CD4-positive, alpha-beta T cell treated with Interleukin-21 for 1 hour (primary cell): ENCODE data around the gene RERE.
"Not testable (repeated sequence)": the region's sequence is repeated elsewhere in the genome, so short reads cannot be mapped to it uniquely, and the experiment has no call there.

Experiments
- DNase-seq: peaks from one replicate; pipeline ENCODE4 v3.0.0-alpha.2; 2020

RERE gene

DNA sequence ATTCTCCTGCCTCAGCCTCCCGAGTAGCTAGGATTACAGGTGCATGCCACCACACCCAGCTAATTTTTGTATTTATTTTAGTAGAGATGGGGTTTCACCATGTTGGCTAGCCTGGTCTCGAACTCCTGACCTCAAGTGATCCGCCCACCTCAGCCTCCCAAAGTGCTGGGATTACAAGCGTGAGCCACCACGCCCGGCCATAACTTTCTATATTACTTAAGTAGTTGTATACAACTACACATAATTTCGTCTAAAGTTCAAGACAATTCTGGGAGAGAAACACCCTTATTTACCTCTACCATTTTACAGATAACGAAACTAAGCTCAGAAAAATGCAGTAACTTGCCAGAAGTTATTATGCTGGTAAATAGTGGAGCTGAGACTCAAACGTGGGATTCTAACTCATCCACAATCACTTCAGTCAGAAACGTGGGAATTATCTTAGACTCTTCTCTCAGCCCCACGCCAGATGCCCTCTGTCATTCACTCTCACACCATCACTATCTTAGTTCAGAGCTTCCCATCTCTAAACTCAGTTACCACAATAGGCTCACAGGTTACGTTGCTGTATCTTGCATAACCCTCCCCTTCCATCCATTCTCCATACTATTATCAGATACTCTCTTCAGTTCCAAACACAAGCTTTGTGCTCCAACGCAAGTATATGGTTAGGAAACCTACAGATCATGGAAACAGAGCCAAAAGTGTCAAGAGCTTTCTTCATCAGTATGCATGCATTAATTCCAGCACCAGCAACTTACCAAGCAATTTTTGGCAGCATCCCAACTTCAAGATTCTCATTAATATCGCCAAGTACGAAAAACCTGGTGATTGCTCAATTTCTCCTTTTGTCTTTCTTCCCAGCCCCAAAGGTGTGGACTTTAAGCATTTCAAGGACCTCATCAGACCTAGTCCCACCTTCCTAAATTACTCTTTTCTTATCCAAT, 69.3 kb downstream of the RERE start:
- no peak for DNase-seq

DNA sequence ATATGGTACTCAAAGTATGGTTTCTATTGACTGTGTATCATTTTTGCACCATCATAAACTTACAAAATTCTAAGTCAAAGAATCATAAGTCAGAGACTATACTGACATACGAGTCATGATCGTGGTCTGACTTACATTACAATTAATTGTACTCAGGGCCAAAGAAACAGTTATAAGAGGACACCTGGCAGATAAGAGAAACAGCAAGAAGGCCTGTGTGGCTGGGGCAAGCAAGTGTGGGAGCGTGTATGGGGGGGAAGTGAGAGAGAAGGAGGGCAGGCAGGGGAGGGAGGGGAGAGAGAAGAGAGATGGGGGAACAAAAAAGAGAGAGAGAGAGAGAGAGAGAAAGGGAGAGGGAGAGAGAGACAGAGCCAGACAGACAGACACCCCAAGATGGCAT, 70.9 kb downstream of the RERE start:
- DNase-seq, result no peak

DNA sequence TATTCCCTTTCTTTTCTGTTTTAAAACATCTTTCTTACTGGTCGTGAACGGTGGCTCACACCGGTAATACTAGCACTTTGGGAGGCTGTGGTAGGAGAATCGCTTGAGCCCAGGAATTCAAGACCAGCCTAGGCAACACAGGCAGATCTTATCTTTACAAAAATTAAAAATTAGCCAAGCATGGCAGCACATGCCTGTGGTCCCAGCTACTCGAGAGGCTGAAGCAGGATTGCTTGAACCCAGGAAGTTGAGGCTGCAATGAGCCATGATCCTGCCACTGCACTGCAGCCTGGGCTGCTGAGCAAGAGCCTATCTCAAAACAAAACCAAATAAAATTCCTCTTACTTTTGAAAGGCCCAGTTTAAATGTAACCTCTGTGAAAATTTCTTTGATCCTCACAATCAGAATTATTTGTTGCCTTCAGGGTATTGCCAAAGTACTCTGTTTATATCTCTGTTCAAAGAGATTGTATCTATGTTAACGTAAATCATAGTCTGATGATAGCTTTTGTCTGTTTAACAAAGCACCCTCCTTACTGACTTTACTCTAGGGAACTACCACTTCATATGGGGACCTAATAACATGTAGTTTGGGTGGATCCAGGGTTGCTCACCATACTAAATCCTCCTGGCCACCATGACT, 71.6 kb downstream of the RERE start:
- no peak for DNase-seq

DNA sequence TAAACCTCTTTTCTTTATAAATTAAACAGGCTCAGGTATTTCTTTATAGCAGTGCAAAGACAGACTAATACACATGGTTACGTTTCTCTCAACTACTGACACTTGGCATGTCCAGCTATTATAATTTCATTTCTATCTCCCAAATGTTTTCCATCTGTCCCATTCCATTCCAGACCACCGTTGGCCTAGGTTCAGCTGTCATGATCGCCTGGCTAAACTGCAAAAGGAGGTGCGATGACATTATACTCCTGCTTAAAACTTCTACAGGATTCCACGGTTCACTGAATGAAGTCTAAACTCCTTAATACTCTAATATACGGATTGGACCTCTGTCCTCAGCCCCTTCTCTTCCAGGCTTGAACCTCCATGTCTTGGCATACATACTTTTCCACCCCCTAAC, 72.1 kb downstream of the RERE start:
- no peak for DNase-seq

DNA sequence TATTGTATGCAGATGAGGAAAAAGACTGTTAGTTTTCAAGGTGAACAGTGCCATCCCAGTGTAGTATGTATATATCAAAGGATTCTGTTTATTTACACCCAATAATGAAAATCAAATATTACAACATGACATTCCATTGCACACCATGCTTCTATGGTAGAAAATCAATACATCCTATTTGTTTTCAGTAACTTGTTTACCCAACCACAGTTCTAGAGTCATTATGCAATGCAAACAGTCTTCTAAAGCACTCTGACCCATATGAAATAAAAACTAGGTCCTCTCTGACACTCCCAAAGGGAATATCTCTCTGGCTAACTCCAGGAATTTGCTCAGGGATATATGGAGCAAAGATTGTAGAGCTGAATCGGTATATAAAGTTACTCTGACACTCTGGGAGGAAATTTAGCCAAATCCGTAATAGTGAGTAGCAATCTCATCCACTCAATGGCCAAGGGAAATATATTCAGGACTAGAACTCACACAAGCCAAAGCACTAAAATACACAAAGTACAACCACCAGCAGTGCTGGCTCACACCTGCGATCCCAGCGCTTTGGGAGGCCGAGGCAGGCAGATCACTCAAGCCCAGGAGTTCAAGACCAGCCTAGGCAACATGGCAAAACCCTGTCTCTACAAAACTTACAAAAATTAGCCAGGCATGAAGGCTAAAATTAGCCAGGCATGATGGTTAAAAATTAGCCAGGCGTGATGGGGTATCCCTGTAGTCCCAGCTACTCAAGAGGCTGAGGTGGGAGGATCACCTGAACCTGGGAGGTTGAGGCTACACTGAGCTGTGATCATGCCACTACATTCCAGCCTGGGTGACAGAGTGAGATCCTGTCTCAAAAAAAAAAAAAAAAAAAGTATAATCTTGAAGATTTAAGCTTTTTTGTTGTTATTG, 75.2 kb downstream of the RERE start:
- DNase-seq, result no peak

DNA sequence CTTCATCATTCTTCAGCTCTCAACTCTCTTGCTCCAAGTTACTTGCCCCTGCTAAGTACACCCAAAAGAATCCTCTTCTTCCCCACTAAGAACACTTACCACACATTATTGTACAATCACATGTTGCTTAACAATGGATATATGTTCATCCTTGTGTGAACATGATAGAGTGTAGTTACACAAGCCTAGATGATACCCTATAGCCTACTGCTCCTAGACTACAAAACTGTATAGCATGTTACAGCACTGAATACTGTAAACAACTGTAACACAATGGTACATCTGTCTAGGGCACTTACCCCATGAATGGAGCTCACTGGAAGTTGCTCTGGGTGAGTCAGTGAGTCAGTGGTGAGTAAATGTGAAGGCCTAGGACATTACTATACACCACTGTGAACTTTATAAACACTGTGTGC, 77.4 kb downstream of the RERE start:
- DNase-seq, result no peak

DNA sequence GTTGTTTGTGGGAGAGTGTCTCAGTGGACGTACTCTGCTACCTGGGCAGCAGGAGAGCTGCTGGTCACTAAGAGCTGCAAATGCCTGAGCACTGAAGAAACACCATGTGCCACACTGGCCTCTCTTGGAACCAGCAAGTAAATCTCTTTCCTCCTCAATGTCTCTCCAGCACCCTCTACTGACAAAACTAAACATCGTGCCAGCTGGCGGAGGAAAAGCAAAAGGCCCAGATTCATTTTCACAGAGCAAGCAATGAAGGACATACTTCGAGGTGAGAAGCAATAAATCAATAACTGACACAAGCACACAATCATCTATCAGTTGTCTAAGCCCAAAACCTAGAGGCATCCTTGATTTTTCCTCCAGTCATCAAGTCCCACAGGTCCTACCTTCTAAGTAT, 78.1 kb downstream of the RERE start:
- DNase-seq, result no peak

DNA sequence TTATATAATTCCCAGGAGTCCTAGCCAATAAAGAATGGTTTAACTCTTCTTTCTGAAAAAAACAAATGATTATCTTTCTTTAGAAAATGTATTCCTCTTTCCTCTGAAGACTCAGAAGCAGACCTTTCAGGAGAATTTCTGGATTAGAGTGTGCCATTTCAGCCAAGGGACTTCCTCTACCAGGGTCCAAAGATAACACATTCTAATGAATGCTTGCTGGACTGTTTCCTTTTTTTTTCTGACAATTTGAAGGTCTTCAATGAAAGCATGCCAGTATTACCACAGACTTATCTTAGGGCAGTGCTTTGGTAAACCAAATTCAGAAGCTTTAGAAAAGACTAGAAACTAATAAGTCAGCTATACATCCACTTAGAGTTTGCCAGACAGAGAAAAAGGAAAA, 80.5 kb downstream of the RERE start:
- no peak for DNase-seq

DNA sequence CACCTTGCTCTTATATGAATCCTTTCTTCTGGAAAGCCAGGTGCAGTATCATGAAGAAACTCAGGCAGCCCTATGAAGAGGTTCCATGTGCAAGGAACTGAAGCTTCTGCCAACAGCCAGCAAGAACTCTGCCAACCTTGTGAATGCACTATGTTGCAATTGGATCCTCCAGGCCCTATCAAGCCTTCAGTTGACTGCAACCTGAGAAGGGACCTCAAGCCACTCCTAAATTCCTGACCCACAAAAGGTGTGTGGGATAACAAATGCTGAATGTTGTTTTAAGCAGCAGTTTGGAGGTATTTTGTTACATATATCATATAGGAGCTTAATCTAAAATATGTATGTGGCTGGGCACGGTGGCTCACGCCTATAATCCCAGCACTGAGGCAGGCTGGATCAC, 84.0 kb downstream of the RERE start:
- no peak for DNase-seq

DNA sequence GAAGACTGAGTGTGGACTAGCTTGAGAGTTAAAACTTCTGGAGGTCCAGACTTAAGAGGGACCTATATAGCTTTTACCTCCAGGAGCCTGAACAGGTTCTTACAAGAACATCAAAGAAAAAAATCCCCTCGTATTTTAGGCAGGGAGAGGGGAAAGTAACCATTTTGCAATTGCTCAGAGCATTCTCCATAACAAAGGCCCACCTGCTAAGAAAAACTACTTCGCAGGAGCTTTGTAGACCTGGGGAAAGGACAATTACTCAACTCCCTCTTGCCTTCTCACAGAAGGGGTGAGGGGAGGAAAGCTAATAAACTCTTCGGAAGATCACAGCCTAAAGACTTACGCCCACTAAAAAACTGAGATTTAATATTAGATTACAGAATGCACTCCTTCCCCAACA, 86.3 kb downstream of the RERE start:
- no peak for DNase-seq

DNA sequence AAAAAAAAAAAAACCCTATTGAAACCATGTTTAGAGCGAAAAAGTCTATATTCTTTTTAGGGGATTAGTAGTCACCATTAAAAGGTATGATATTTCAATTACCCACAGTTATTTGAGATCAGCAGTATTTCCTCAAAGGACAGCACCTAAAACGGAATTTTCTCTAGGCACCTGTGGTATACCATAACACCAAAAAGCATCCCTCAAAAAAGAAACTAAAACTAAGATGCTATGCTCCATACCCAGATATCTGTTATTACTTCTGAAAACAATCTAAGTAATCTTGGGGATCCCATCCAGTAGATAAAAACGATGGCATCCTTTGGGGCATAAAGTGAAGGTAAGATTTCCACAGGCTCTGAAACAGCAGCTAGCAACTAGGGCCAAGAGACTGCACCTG, 89.0 kb downstream of the RERE start:
- no peak for DNase-seq

DNA sequence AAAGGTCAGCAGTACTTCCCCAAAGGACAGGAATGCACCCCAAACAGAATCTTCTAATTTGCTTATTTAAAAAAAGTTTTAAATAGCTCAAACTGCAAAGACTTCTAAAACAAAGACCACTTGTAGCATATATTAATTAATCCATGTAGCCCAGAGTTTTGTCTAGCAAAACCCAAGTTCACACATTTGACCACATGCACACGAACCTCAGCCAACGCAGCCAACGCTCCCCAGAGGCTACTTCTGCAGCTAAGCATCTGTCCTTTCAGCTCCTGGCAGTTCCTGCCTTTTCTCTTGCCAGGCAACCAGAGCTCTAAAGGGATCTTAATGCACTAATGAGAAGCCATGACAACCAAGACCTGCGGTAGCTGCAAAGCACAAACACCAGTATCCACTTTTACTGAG, 89.6 kb downstream of the RERE start:
- no peak for DNase-seq

DNA sequence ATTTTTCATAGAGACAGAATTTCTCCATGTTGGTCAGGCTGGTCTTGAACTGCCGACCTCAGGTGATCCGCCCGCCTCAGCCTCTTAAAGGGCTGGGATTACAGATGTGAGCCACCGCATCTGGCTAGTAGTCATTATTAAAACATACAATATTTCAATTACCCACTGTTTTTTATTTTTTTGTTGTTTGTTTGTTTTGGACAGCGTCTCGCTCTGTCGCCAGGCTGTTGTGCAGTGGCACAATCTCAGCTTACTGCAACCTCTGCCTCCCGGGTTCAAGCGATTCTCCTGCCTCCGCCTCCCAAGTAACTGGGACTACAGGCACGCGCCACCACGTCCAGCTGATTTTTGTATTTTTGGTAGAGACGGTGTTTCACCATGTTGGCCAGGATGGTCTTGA, 90.1 kb downstream of the RERE start:
- DNase-seq, result not testable (repeated sequence)

DNA sequence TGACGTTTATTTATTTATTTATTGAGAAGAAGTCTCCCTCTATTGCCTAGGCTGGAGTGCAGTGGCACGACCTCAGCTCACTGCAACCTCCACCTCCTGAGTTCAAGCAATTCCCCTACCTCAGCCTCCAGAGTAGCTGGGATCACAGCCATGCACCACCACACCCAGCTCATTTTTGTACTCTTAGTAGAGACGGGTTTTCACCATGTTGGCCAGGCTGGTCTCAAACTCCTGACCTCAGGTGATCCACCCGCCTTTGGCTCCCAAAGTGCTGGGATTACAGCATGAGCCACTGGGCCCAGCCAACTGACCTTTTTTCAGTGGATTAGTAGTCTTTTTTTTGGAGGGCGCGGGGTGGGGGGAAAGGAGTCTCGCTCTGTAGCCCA, 90.6 kb downstream of the RERE start:
- DNase-seq, result not testable (repeated sequence)

DNA sequence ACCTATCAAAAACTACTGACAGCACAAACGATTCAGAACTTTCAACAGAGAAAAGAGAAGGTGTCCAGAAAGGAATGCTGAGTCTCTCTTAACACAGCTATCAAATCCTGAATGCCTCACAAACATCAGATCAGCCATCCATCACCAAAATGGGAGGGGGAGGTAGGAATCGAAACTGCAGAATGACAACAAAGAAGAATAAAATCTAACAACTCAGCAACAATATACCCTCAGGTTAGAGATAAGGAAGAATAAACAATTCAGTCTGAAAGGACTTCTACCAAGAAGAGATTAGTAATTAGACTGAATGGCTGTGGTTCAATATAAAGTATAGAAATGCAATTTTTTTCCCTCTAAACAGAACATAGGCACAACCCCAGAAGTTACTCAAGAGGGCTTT, 94.4 kb downstream of the RERE start:
- no peak for DNase-seq

DNA sequence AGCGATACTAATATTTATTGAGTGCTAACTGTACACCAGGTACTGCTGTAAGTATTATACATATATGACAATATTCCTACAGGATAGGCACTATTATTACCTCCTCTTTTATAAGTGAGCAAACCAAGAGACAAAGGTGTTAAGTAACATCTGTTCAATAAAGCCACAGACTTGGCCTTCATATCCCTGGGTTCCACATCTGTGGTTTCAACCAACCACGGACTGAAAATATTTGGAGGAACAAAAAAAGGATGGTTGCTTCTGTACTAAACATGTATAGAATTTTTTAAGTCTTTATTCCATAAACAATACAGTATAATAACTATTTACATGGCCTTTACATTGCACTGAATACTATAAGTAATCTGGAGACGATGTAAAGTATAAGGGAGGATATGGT, 95.1 kb downstream of the RERE start:
- no peak for DNase-seq

DNA sequence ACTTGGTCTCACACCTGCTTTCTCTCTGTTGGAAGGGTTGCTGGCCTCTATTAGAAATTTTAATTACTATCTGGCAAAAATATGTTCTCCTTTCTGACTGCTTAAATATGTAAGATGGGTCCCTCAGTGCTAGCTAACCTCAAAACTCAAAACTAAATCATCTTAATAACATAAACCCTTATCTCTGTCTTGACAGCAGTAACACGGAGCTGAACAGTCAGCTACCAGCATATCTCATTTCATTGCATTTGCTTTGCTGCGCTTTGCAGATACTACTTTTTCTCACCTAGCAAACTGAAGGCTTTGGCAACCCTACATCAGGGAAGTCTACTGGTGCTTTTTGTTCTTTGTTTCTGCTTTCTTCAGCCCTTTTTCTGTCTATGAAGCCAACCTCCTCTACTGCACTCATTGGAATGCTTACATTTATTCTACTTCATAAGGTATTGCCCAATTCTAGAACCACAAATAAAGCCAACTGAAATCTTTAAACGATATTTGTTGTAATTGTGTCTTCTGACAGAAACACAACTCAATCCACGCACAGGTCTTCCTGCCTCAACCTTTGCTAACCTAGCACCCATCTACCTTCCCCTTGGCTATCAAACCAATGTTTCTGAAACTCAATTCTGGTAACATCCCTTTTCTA, 95.6 kb downstream of the RERE start:
- DNase-seq, result no peak

DNA sequence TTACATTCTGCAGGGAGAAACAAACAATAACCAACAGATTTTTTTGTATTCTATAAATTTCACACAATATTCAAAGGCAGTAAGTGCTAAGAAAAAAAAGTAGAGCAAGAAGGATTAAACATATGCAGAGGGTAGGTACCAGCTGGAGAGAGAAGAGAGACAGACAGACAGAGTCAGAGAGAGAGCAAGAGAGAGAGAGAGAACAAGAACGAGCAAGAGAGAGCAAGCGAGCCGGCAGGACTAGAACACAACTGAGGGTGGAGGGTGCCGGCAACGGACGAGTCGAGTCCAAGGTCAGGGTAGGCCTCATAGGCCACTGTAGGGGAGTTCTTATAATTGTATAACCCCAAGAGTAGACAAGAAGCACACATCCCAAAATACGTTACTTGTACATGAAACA, 97.1 kb downstream of the RERE start:
- no peak for DNase-seq

DNA sequence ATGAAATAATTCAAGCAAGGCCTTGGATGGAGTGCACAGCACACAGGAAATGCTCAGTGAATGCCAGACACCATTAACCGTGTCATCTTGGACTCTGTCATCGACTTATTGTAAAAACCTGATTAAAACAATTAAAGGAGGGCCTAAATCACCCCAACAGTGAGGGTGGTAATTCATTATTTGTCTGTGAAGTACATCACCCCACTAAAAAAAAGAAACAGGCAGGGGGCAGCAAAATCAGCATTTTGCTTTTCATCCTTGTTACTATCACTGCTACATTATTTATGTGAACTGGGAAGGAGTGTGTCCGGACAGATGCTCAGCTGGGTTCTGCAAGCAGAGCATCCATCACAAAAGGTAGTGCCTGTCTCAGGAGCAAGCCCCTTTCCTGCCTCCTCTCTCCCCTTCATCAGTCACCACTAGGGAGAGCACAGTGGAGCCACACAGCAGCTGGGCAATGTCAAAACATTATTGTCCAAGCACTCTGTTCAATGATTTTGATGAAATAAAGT, 98.5 kb downstream of the RERE start:
- DNase-seq, result no peak

DNA sequence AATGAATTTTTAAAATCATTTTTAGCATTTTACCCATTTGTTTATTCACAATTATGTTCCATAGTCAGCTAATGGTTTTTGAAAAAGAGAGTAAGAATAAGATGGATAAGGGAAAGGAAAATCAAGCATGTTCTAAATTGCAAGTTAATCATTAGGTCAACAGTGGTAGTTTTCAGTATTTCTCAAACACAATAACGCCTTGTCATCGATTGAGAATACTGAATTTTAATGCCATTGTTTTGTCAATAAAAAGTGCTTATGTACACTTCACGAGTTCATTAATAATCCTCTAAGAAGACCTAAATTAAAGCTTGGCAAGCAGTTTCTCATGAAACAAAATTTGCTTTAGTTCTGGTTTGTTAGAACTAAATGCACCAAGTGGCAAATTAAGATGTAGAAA, 100.3 kb downstream of the RERE start:
- no peak for DNase-seq

DNA sequence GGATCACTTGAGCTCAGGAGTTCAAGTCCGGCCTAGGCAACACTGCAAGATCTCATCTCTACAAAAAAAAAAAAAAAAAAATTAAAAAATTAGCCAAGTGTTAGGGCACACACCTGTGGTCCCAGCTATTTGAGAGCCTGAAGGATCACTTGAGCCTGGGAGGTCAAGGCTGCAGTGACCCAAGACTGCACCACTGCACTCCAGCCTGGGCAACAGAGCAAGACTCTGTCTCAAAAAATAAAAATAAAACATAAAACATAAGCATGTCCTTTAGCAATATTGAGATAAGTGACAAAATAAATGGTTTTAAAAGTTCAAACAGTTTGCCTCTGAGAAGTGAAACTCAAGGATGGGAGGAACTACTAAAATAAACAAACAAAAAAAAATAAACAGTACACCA, 101.2 kb downstream of the RERE start:
- no peak for DNase-seq

DNA sequence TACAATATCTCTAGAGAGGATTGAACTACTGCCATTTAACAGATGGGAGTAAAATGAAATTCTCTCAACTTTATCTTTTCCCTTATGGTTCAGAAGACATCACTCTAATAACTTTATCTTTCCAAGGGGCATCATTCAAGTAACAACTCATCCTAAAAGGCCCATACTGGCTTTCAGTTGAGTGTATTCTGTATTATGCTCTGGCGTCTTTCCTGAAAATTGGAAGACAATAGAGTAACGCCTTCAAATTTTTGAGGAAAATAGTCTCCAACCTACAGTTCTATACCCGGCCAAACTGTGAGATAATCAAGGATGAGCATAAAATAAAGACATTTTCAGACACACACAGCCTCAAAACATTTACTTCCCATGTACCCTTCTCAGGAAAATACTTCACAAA, 103.3 kb downstream of the RERE start:
- DNase-seq, result no peak
